Effector CD8-positive, alpha-beta T cell (primary cell): ENCODE measurements around the gene EIPR1.

ENCODE experiments used
- DNase-seq: peaks from one replicate; lab custom pipeline; 2025; lab: John Stamatoyannopoulos, UW
- total RNA-seq, 4 experiments: gene quantifications; one replicate each; lab custom pipeline; 2026; lab: John Stamatoyannopoulos, UW

The EIPR1 gene
- 33.1 to 54.0 (median 34.9) reads per million in 4 experiments for total RNA-seq

DNA sequence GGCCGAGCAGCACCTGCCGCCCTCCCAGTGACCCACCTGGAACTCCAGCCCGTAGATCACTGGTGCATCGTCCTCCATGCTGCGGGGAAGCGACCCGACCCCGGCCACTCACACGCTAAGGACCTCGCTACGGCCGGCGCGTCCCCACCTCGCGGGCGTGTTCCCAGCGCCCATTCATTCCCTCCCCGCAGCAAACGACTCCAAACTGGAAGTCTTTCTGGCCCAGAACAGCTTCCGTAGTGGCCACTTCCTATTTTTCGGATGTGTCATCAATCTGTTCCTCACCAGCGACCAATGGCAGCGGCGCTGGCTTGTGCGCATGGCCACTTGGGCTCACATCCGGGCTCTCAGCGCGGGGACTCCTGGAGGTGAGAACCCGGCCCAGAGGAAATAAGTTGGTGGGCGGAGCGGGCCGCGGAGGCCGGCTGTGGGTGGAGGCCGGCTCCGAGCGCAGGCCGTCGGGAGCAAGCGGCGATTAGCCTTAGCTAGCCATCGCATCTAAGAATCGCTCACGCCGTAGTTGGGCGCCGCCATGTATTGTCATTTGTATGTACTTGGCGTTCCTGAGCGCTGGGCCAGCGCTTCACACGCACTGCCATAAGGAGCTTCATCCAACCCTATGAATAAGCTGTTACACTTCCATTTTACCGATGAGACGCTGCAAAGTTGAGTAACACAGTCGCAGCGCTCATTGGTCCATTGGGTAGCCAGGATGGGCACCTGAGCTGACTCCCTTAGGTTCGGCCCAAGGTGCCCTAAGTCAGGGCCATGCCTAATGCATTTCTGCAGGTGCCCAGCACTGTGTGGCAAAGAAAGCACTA is at the start of gene EIPR1:
TSS of gene EIPR1 (minus strand) at position 207 of the 821 bp plus-strand sequence. CDS start at position 78, 129 bp downstream.
- peak; percentile 92 for DNase-seq

DNA sequence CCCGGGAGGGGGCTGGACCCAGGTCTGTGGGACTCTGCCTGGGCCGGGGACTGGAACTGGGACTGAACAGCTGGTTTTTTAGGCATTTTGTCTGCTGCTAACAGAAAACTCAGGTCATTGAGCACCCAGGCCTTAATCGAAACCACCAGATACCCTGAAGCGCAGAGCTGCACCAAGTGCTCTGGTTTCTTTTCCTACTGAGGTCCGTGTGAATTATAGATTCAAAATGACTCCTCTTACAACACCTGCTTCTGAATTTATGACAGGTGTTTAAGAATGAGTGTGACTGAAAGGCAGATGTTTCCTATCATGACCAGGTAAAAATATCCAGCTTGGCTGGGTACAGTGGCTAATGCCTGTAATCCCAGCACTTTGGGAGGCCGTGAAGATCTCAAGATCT is 49.7 kb upstream of the EIPR1 start:
- DNase-seq, result no peak

DNA sequence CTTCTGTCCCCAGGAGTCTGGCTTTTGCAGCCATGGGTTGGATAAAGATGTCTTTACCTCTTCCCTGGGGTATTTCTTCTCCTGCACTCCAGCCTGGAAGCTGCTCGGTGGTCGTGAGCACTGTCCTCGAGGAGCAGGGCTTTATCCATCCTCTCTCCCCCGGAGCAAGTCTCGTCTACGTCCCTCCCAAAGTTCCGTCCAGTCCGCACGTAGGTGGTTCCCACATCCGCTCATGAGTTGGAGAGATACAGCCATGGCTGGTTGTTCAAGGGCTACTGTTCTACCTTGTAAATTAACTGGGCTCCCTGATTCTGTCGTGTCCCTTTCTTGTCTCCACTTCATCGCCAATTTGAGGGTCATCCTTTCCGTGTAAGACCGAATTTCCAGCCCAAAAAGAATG is 49.0 kb upstream of the EIPR1 start:
- DNase-seq, result no peak

DNA sequence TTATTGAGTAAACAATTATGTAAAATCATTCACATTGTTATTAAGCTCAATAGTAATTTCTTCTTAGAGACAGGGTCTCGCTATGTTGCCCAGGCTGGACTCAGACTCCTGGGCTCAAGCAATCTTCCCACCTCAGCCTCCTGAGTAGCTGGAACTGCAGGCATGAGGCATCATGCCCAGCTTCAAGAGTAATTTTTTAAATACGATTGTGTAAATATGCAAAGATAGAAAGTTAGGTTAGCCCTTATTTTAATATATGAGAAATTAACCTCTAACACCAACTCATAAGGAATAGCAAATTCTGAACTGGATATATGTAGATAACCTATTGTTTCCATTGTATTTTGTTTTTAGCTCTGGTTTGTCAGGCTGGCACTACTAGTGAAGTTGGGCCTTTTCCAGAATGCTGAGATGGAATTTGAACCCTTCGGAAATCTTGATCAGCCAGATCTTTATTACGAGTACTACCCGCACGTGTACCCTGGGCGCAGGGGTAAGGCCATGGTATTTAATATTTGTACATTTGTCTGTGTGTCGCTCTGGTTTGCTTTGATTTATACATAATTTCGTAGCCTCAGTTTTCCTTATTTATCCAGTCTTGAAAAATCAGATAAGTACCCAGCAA is 46.7 kb upstream of the EIPR1 start:
- no peak for DNase-seq

DNA sequence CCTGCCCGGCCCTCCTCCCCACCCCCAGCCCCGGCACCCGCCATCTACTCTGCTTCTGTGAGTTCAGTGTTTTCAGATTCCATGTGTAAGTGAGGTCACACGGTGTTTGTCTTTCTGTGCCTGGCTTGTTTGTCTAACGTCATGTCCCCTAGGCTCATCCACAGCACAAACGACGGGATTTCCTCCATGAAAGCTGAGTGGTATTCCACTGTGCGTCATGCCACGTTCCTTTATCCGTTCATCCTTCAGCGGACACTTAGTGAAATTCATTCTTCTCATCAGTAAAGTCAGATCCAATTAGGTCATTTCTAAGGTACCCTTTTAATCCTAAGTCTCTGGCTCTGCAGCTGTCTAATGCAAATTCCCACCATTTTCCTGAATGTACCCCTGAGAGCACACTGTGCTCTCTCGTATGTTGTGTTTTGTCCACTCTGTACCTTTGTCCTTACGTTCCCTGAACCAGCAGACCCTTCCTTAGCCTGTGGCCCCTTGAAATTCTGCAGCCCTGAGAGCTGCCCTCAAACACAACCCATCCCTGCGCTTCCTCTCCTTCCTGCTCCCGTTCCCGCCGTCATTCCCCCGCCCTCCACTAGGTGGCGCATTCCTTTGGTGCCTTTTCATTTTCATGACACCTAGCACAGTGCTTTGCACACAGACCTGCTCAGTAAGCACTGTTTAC is 46.0 kb upstream of the EIPR1 start:
- peak; percentile 65 for DNase-seq

DNA sequence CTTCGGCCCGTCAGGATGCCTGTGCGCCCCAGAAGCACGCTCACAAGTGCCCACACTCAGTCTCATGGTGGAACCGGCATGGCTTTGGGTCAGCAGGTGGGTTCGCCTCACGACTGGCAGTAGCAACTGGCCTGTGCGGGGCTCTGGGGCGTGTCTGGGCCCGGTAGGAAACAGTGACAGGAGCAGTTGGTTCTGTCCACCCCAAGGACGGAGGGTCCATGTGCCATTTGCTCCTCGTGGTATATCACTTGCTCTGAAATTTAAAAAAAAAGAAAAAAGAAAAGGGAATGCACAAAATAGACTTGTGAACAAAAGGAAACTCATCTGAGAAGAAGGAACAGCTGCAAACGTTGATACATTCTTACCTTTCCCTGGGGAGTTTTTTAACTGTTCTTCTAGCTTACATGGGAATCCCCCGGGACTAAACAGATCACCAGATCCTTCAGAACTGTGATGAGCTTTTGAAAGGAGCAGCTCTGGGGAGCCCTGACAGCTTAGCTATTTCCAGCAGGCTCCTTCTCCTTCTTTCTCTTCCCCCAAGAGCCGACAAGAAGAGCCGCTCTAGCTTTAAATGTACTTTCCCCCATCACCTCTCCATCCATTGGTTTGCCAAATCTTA is 44.7 kb upstream of the EIPR1 start:
- DNase-seq, result no peak

DNA sequence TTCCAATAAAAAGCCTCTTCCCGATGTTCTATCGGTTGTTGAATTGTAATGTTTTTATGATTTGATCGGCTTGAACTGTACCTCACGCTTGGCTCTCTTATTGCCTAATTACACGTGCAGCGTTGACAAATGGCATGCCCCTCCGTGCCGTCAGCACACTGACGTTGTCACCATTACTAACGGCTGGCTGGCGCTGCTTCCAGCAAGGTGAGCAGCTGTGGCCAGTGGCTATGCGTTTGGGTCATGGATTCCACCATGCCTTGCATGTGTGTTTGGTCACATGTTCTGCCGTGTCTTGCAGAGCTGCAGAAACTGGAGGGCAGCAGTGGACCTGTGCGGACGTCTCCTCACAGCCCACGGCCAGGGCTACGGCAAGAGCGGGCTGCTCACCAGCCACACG is 44.0 kb upstream of the EIPR1 start:
- DNase-seq, result no peak

DNA sequence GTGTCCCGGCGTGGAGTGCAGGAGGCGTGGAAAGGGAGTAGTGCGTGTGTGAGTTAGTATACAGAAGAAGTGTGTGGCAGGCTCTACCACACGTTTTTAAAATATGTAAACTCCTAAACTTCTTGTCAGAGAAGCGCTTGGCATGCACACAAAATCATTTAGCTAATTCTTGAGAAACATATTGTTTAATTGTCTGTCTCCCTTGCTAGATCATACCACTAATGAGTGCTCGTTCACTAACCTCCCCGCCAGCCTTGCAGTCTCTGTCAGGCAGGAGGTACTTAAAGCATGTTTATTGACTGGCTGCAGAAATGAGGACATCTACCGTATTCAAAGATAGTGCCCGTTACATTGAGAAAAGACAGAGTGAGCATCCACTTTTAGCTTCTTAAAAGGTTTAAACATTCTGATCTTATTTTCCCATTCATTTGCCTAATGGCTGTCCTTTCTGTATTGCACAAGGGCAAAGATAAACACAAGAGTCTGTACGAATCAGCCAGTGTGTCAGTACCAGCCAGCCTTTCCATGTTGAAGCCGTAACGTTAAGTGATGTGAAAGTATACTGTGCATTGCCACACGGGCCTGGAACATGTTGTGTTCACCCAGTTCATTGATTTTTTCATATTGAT is 43.3 kb upstream of the EIPR1 start:
- no peak for DNase-seq

DNA sequence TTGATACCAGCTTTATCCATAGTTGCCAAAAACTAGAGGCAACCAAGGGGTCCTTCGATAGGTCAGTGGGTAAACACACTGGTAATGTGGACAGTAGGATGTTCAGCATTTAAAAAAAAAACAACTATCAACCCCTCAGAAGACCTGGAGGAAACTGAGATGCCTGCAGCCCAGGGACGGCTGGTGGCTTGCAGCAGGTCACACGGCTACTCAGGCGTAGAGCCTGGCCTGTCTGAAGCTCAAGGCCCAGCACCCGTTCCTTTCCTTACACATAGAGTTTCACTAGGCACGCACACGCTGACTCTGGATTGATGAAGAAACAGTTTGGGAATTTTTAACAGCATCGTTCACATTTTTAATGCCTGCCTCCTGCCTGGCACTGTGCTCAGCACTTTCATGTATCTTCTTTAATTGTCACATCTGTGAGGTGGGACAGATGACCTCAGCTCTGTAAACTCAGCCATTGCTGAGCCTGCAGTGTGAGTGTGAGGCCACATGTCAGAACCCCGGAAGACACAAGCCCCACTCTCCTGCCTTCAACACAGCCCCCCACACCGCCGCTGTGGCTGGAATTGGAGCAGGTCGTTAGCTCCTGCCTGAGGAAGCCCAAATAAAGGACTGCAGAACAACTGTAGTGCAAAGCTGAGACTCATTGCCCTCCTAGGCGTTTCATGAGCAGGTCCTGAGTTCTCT is 42.6 kb upstream of the EIPR1 start:
- no peak for DNase-seq

DNA sequence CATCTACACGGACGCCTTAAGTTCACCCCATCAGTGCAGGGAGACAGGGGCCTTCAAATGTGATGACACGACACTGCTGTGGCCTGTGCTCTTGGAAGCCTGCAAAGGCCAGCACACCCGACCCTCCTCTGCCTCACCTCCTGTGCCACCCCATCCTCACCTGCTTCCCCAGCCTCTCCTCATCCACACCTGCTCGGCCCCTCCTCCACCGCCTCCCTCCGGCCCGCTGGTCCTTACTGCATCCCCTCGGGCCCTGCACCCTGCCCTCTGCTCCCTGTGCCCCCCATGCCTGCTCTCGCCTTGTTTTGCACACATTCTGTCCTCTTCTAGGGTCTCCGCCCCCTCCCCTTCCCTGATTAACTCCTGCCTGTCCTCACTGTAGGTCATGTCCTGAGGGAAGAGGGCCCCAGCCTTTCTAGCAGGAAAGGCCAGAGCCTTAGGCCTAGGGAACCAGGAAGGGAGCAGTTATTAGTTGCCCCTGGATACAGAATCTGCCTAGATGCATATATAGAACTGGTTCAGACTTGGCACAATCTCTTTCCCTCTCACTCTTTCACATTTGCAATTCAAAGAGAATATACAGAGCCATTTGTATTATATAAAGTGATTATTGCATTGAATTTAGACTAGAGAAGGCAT is 41.3 kb upstream of the EIPR1 start:
- DNase-seq, result no peak

DNA sequence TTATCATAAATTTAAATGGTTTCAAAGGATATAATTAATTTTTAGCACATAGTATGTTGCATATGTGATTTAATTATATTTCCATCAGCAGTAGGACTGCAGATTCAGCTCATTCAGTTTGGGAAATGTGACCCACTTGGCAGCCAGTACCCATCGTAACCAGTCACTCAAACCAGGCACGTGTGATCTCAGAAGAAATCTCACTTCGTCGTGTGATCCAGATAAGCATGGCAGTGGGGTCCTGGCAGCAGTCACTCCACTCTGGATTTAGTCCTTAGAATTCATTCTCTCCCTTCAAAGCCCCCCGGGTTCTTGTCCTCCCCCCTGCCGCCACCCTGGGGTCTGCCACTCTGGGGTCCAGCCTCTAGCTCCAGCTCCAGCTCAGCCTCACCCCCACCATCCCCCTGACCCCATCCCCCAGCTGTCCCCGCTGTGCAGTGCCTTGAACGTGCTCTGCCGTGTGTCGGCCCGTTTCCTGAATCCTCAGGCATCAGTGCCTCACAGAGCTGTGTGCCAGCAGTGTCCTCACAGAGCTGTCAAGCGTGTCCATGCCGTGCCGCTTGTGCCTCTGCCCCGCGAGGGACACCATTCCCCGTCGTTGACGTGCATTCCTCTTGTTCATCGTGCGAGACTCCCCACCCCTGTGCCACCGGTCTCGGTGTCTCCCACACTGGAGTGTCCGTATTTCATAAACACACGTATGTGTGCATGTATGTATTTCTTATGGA is 36.7 kb upstream of the EIPR1 start:
- no peak for DNase-seq

DNA sequence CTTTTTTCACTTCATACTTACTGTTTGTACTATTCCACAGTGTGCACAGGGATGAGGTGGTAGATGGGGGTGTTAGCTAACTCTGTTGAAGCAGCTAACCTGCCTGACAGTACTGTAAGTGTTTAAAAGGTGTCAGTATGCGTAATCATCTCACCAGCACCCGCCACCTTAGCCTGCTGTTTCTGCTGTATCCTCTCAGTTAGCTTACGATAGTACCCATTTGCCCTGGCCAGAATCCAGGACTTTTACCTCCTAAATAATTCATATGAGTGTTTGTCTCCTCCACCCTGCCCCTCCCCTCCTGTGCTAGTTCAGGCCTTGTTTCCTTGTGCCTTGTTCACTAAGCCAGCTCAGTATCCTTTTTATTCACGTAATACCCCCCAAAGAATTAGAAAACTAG is 36.1 kb upstream of the EIPR1 start:
- DNase-seq, result no peak

DNA sequence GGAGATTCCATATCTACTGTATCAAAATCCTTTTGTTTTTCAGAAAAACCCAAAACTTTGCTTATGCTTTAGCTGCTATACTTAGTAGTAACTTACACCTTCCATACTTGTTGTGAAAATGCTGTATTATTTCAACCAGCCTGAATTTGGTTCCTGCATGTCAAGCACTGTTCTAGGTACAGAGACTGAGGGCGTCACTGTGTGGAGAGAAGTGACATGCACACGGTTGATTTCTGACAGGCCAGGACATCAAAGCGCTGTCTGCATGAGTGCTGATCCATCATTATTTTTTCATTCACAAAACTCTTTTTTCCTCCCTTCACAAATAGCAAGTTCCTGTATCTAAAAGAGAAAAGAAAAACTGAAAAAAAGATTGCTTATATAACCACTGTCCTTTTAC is 33.5 kb upstream of the EIPR1 start:
- DNase-seq, result no peak

DNA sequence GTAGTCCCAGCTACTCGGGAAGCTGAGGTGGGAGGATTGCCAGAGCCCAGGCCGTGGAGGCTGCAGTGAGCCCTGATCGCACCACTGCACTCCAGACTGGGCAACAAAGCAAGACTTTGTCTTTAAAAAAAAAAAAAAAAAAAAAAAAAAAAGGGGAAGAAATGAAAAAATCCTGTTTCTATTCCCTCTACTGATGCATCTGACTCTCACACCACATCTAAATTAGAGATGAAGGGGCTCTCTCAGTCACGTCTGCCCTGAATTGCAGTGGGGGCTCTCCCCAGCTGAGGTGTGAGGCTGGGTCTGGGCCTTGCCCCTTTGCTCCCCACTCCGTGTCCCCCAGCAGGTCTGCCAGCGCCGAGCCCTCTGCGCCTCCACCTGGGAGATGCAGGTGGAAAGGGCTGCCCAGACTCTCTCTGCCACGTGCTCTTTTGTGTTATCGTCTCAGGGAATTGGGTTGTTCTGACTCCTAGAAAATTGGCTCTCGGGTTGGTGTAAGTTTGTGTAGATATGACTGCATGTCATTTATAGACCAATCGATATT is 32.1 kb upstream of the EIPR1 start:
- DNase-seq, result no peak

DNA sequence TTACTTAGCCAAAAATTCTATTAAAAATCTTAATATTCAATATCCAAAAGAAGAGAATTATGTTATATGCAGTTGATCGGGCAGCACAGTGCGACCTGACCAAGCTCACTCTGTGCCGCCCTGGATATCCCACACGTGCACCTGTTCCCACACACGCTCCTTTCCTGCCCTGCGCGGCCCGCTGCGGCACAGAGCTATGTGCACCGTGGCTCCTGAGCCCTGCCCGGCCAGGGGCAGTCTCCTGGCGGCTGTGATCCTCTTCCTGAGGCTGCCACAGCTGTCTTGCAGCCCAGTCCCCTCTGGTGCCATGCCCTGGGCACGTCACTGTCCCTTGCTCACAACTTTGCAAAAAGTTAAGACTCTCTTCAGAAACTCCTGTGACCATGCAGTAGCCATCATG is 31.2 kb upstream of the EIPR1 start:
- DNase-seq, result no peak

DNA sequence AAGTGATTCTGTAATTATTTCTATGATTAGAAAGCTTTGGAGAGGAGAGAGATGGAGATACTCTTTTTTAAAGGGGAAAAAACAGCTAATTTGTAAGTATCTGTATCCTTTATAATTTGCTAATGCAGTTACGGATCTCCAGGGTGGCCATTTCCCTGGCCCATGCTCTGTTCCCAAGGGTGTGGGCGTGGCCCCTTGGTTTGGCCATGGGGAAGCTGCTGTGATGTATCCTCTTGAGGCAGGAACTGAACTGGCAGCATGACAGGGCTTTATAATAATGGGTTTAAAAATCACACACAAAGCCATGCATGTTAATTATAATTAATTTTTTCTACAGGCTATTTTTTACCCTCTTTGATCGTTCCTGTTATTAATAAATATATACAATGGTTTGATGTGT is 28.9 kb upstream of the EIPR1 start:
- no peak for DNase-seq

DNA sequence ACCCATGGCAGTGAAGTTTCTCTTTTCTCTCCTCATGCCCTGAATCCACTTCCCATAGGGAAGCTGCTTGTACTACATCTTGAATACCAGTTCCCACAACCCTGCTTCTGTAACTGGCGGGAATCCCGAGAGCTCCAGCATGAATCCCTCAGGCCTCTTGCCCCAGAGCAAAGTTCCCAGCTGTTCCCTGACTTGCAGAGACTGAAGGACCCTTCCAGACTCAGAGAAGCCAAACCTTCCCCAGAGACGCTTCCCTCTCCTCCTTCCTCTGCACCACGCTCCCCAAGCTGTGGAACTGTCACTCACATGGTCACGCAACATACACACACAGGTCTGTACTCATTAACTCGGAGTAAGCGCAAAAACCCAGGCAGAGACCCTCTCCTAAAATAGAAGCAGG is 28.3 kb upstream of the EIPR1 start:
- DNase-seq, result no peak

DNA sequence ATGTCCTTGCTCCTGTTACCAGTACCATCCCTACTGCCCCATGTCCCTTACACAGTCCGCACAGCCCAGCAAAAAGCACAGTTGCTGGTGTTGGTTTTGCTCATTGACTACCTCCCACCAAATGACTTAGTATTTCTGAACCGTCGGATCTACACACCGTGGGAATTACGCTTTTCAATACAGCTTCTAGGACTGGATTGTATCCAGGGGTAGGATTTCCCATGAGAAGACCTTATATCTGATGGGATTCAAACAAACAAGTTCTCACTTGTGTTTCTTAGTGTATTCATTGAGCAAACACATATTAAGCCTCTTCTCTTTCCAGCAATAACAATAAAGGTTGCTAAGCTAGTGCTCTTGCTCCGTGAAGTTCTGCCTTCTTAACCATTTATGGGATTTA is 27.7 kb upstream of the EIPR1 start:
- no peak for DNase-seq

DNA sequence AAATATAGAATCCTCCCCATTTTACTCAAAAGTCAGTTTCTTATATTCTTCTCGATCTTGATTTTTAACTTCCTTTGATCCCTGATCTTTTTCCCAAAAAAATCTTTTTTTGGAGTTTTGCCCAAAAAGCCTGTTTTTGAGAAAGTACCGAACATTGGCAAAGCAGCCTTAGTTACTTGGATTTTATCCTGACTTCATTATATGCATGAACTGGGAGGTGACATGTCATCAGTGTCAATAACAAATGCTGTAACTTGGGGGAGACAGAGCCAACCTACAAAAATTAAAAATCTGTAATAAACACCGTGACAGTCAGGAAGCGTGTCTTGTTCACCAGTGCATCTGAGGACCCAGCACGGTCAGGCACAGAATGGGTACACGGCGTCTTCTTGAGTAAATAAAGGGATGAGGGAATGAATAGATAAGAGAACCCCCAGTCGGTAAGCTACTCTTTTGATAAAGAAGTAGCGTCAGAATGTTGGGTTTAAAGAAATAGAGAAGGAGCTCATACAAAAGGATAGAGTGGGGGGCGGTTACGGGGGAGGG is 26.8 kb upstream of the EIPR1 start:
- DNase-seq, result no peak
